Hepatocyte (in vitro differentiated cells): Measurements from ENCODE around the gene TUBA1A. TPM values are rescaled to one million over a fixed set of nuclear protein-coding genes. Genes with fewer than 3 reads are reported as not detected.
"Not testable (repeated sequence)": the region's sequence is repeated elsewhere in the genome, so short reads cannot be mapped to it uniquely, and the experiment has no call there.

Source experiments
- DNase-seq: peaks from one replicate; pipeline ENCODE4 v3.0.0-alpha.2; 2016; ENCODE audit warnings: low spot score
- H2AFZ ChIP-seq: fragments of 200-600 bp; sonication (generic); 2 replicates; pipeline ENCODE4 v1.6.0; 2016; ENCODE audit warnings: antibody characterized with exemption, mild to moderate bottlenecking
- H3K27ac ChIP-seq: fragments of 200-600 bp; sonication (generic); 2 replicates; pipeline ENCODE4 v1.5.1; 2016; ENCODE audit warnings: mild to moderate bottlenecking
- H3K27me3 ChIP-seq: fragments of 200-600 bp; sonication (generic); 2 replicates; pipeline ENCODE4 v1.6.1; 2016
- H3K36me3 ChIP-seq: fragments of 200-600 bp; sonication (generic); replicated peaks from 2 replicates; pipeline ENCODE4 v1.5.1; 2016; ENCODE audit warnings: low read depth; ENCODE audit not compliant: insufficient read depth
- H3K4me1 ChIP-seq: fragments of 200-600 bp; sonication (generic); 2 replicates; pipeline ENCODE4 v1.5.1; 2016; ENCODE audit warnings: mild to moderate bottlenecking, moderate library complexity; ENCODE audit not compliant: insufficient read depth
- H3K4me2 ChIP-seq: fragments of 200-600 bp; sonication (generic); 2 replicates; pipeline ENCODE4 v1.6.0; 2016
- H3K4me3 ChIP-seq: fragments of 200-600 bp; sonication (generic); 2 replicates; pipeline ENCODE4 v1.5.1; 2016; ENCODE audit warnings: mild to moderate bottlenecking
- H3K79me2 ChIP-seq: fragments of 200-600 bp; sonication (generic); 2 replicates; pipeline ENCODE4 v1.6.0; 2017; ENCODE audit warnings: mild to moderate bottlenecking
- H3K9me2 ChIP-seq: fragments of 200-600 bp; sonication (generic); replicated peaks from 2 replicates; pipeline ENCODE4 v1.6.0; 2017; ENCODE audit warnings: mild to moderate bottlenecking; ENCODE audit not compliant: insufficient read depth
- H3K9me3 ChIP-seq: fragments of 200-600 bp; sonication (generic); 2 replicates; pipeline ENCODE4 v1.5.1; 2016; ENCODE audit warnings: low read depth, mild to moderate bottlenecking
- H4K20me1 ChIP-seq: fragments of 200-600 bp; sonication (generic); 2 replicates; pipeline ENCODE4 v1.6.0; 2016; ENCODE audit warnings: mild to moderate bottlenecking; ENCODE audit not compliant: insufficient read depth, poor library complexity, severe bottlenecking
- EZH2 ChIP-seq: fragments of 200-600 bp; sonication (generic); IDR thresholded peaks from 2 replicates; pipeline ENCODE4 v1.6.1; 2016; ENCODE audit warnings: antibody characterized with exemption, mild to moderate bottlenecking, borderline replicate concordance
- EZH2phosphoT487 ChIP-seq: fragments of 200-600 bp; sonication (generic); IDR thresholded peaks from one replicate; pipeline ENCODE4 v1.6.1; 2018; ENCODE audit warnings: antibody characterized with exemption, mild to moderate bottlenecking, low read depth, moderate library complexity; ENCODE audit not compliant: unreplicated experiment, severe bottlenecking
- WGBS: methylation state at CpG from one replicate; pipeline ENCODE4 v1.1.6; 2016; ENCODE audit warnings: low lambda C conversion rate; ENCODE audit errors: missing lambda C conversion rate; 5-methylcytosine and 5-hydroxymethylcytosine counted together
- polyA plus RNA-seq: library from polyadenylated mRNA; unstranded; fragments of >200 nt; fragmentation: Nextera tagmentation; extraction: Ambion mirVana; gene quantifications from 2 replicates; pipeline ENCODE4 v1.2.1, GENCODE V29; 2016
- small RNA-seq: library from RNA; depleted of rRNA; stranded (forward); fragments of <200 nt; gene quantifications from one replicate; pipeline ENCODE3, GENCODE V24; 2014
- total RNA-seq: library from RNA; depleted of rRNA; stranded (reverse); fragments of >200 nt; gene quantifications from 2 replicates; pipeline ENCODE4 v1.2.3, GENCODE V29; 2014
- TF ChIP-seq, protein P1 (sequence below): fragments of 200-600 bp; sonication (generic); IDR thresholded peaks from 2 replicates; pipeline ENCODE4 v1.5.1; 2016; ENCODE audit warnings: antibody characterized with exemption, mild to moderate bottlenecking; ENCODE audit not compliant: poor library complexity

TUBA1A gene
- total and polyA plus RNA-seq, 2 experiments from 2014 or later, result 338 to 358 TPM

DNA sequence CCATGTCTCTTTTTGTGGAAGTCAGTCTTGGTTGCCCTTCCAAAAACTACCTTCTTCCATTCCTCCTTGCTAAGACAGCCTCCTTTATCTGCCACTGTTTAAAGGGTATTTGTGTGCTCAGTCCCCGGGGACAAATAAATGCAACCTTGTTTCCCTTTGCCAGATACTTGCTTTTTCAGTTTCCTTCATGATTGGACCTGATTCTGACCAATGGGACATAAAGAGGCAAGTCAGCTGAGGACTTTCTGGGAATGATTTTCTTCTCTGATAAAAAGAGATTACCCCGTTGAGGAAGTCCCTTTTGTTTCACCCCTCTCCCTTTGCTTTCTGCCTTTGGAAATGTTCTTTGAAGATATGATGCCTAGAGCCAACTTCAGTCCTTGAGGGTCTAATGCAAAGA lies 50.3 kb downstream of the TUBA1A start:
- 28% methylated on average over 2 of the region's 2 CpGs for WGBS
- TF ChIP-seq EZH2 (no peak), EZH2phosphoT487 (no peak)
- TF ChIP-seq, protein P1, sequence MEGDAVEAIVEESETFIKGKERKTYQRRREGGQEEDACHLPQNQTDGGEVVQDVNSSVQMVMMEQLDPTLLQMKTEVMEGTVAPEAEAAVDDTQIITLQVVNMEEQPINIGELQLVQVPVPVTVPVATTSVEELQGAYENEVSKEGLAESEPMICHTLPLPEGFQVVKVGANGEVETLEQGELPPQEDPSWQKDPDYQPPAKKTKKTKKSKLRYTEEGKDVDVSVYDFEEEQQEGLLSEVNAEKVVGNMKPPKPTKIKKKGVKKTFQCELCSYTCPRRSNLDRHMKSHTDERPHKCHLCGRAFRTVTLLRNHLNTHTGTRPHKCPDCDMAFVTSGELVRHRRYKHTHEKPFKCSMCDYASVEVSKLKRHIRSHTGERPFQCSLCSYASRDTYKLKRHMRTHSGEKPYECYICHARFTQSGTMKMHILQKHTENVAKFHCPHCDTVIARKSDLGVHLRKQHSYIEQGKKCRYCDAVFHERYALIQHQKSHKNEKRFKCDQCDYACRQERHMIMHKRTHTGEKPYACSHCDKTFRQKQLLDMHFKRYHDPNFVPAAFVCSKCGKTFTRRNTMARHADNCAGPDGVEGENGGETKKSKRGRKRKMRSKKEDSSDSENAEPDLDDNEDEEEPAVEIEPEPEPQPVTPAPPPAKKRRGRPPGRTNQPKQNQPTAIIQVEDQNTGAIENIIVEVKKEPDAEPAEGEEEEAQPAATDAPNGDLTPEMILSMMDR, result no peak
- H3K27ac ChIP-seq, result no peak overlapping the region
- H3K79me2 ChIP-seq, result peaks cover 3% of the 10 kb centered on the region
- H3K4me2 ChIP-seq, result no peak overlapping the region
- DNase-seq, result no peak
- H3K4me1 ChIP-seq, result no peaks in the 10 kb centered on the region
- no peaks in the 10 kb centered on the region for H4K20me1 ChIP-seq
- no peaks in the 10 kb centered on the region for H3K9me3 ChIP-seq
- H3K36me3 ChIP-seq, result no peaks in the 10 kb centered on the region
- H3K27me3 ChIP-seq, result no peaks in the 10 kb centered on the region
- H2AFZ ChIP-seq, result no peak overlapping the region
- no peak overlapping the region for H3K4me3 ChIP-seq
- H3K9me2 ChIP-seq, result no peaks in the 10 kb centered on the region

DNA sequence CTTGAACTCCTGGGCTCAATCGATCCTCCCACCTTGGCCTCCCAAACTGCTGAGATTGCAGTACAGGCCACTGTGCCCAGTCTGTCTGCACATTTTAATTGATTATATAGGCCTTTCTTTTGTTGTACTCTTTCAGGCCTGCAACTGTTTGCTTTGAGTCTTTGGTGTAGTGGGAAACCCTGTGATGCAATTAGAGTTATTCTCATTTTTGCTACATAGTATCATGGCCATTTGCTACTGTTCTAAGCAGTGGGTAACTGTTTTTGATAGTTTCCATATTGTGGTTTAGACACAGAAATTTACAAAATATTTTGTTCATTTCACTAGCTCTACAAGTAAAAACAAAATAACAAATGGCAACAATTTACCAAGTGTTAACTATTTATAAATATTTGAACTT lies 51.4 kb downstream of the TUBA1A start:
- H3K4me2 ChIP-seq, result no peak overlapping the region
- H3K79me2 ChIP-seq, result peaks cover 3% of the 10 kb centered on the region
- no peak overlapping the region for H3K27ac ChIP-seq
- no peak overlapping the region for H2AFZ ChIP-seq
- no peak for TF ChIP-seq EZH2
- TF ChIP-seq EZH2phosphoT487, result no peak
- TF ChIP-seq, protein P1, result no peak
- no peaks in the 10 kb centered on the region for H3K9me2 ChIP-seq
- H3K27me3 ChIP-seq, result no peaks in the 10 kb centered on the region
- WGBS, result 95% methylated on average over 1 of the region's 1 CpG
- DNase-seq, result no peak
- no peaks in the 10 kb centered on the region for H3K36me3 ChIP-seq
- no peaks in the 10 kb centered on the region for H4K20me1 ChIP-seq
- no peak overlapping the region for H3K4me3 ChIP-seq
- H3K9me3 ChIP-seq, result no peaks in the 10 kb centered on the region
- H3K4me1 ChIP-seq, result peaks cover 3% of the 10 kb centered on the region

DNA sequence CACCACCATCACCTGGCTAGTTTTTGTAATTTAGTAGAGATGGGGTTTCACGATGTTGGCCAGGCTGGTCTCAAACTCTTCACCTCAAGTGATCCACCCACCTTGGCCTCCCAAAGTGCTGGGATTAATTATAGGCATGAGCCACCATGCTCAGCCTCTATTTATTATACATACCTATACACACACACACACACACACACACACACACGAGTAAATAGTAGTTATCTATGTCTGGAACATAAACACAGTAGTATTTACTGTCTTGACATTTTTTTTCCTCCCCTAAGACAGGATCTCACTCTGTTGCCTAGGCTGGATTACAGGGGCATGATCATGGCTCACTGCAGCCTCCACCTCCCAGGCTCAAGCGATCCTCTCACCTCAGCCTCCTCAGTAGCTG lies 51.9 kb downstream of the TUBA1A start:
- H2AFZ ChIP-seq, H3K36me3 ChIP-seq, H3K27me3 ChIP-seq, H3K27ac ChIP-seq, H3K79me2 ChIP-seq, H4K20me1 ChIP-seq, H3K4me3 ChIP-seq, H3K9me2 ChIP-seq, H3K9me3 ChIP-seq, DNase-seq, H3K4me1 ChIP-seq, H3K4me2 ChIP-seq: not testable (repeated sequence)
- 92% methylated on average over 3 of the region's 3 CpGs for WGBS

Small RNA genes lying within 50 kb of the gene (small RNA-seq; reads per million reads assigned to genes)
- gene RF00017, result not detected

Other genes starting within 250 kb of the TUBA1A start
- gene ARF3, start 231.6 kb downstream of the TUBA1A start, total RNA-seq, result 67.7 and 71.3 TPM in 2 replicates
- 57.6 and 61.6 TPM in 2 replicates for gene ARF3, start 231.6 kb downstream of the TUBA1A start, polyA plus RNA-seq
- gene WNT10B, start 217.3 kb downstream of the TUBA1A start, total RNA-seq, result 0.30 TPM in 1 of 2 replicates, not detected in the other
- gene WNT10B, start 217.3 kb downstream of the TUBA1A start, polyA plus RNA-seq, result 0.77 and 1.1 TPM in 2 replicates
- not detected in 2 replicates for gene WNT1, start 210.8 kb downstream of the TUBA1A start, total RNA-seq
- gene WNT1, start 210.8 kb downstream of the TUBA1A start, polyA plus RNA-seq, result not detected in 2 replicates
- 0.10 and 0.20 TPM in 2 replicates for gene DDN, start 189.7 kb downstream of the TUBA1A start, total RNA-seq
- gene DDN, start 189.7 kb downstream of the TUBA1A start, polyA plus RNA-seq, result not detected in 2 replicates
- gene PRKAG1, start 170.3 kb downstream of the TUBA1A start, total RNA-seq, result 61.5 and 69.8 TPM in 2 replicates
- 39.9 and 46.0 TPM in 2 replicates for gene PRKAG1, start 170.3 kb downstream of the TUBA1A start, polyA plus RNA-seq
- 18.2 and 37.3 TPM in 2 replicates for gene KMT2D, start 128.3 kb downstream of the TUBA1A start, total RNA-seq
- gene KMT2D, start 128.3 kb downstream of the TUBA1A start, polyA plus RNA-seq, result 31.2 and 39.8 TPM in 2 replicates
- 0.30 TPM in 1 of 2 replicates, not detected in the other for gene RHEBL1, start 119.1 kb downstream of the TUBA1A start, total RNA-seq
- gene RHEBL1, start 119.1 kb downstream of the TUBA1A start, polyA plus RNA-seq, result not detected in 2 replicates
- 0.28 TPM in 1 of 2 replicates, not detected in the other for gene DHH, start 94.3 kb downstream of the TUBA1A start, total RNA-seq
- gene DHH, start 94.3 kb downstream of the TUBA1A start, polyA plus RNA-seq, result not detected in 2 replicates
- gene LMBR1L, start 78.2 kb downstream of the TUBA1A start, total RNA-seq, result 33.3 and 55.1 TPM in 2 replicates
- gene LMBR1L, start 78.2 kb downstream of the TUBA1A start, polyA plus RNA-seq, result 74.1 and 79.8 TPM in 2 replicates
- gene TUBA1B, start 57.7 kb downstream of the TUBA1A start, total RNA-seq, result 652 and 722 TPM in 2 replicates
- gene TUBA1B, start 57.7 kb downstream of the TUBA1A start, polyA plus RNA-seq, result 558 and 608 TPM in 2 replicates
- gene TUBA1C, start 76.0 kb upstream of the TUBA1A start, total RNA-seq, result 422 and 528 TPM in 2 replicates
- gene TUBA1C, start 76.0 kb upstream of the TUBA1A start, polyA plus RNA-seq, result 198 and 252 TPM in 2 replicates
- 0.70 and 1.1 TPM in 2 replicates for gene PRPH, start 106.1 kb upstream of the TUBA1A start, total RNA-seq
- gene PRPH, start 106.1 kb upstream of the TUBA1A start, polyA plus RNA-seq, result 1.3 and 1.7 TPM in 2 replicates
- 3.4 and 4.1 TPM in 2 replicates for gene TROAP, start 134.2 kb upstream of the TUBA1A start, total RNA-seq
- gene TROAP, start 134.2 kb upstream of the TUBA1A start, polyA plus RNA-seq, result 8.0 and 12.5 TPM in 2 replicates
- not detected in 2 replicates for gene C1QL4, start 148.1 kb upstream of the TUBA1A start, total RNA-seq
- gene C1QL4, start 148.1 kb upstream of the TUBA1A start, polyA plus RNA-seq, result not detected in 2 replicates
- 28.3 and 30.7 TPM in 2 replicates for gene DNAJC22, start 157.8 kb upstream of the TUBA1A start, total RNA-seq
- gene DNAJC22, start 157.8 kb upstream of the TUBA1A start, polyA plus RNA-seq, result 16.1 and 17.8 TPM in 2 replicates
- 24.9 and 26.5 TPM in 2 replicates for gene SPATS2, start 178.4 kb upstream of the TUBA1A start, total RNA-seq
- 36.8 and 39.8 TPM in 2 replicates for gene SPATS2, start 178.4 kb upstream of the TUBA1A start, polyA plus RNA-seq